Ectodermal cell (in vitro differentiated cells): ENCODE results near the gene RNF13.
"Not testable (repeated sequence)": the region's sequence is repeated elsewhere in the genome, so short reads cannot be mapped to it uniquely, and the experiment has no call there.

ENCODE experiments used
- H3K27ac ChIP-seq: 2 replicates; pipeline ENCODE4 v1.7.0; 2013; ENCODE audit warnings: mild to moderate bottlenecking, low read depth, low read length; ENCODE audit not compliant: insufficient read depth, poor library complexity, severe bottlenecking
- H3K27me3 ChIP-seq: 2 replicates; pipeline ENCODE4 v1.7.0; 2013; ENCODE audit warnings: mild to moderate bottlenecking, low read length; ENCODE audit not compliant: insufficient read depth, control insufficient read depth, poor library complexity, severe bottlenecking
- H3K36me3 ChIP-seq: one replicate; pipeline ENCODE4 v1.7.0; 2013; ENCODE audit warnings: low read length; ENCODE audit not compliant: control insufficient read depth, insufficient read depth
- H3K4me1 ChIP-seq: one replicate; pipeline ENCODE4 v1.7.0; 2013; ENCODE audit warnings: low read length; ENCODE audit not compliant: control insufficient read depth, insufficient read depth
- H3K4me3 ChIP-seq: 2 replicates; pipeline ENCODE4 v1.7.0; 2013; ENCODE audit warnings: low read depth, low read length, control low read depth; ENCODE audit not compliant: insufficient read depth
- H3K9me3 ChIP-seq: 2 replicates; pipeline ENCODE4 v1.7.0; 2013; ENCODE audit warnings: mild to moderate bottlenecking, low read length, moderate library complexity; ENCODE audit not compliant: control insufficient read depth
- WGBS, 2 experiments: methylation state at CpG; one replicate each; pipeline ENCODE4 v1.1.7; 2013; ENCODE audit warnings: missing lambda C conversion rate in 2 of 2; 5-methylcytosine and 5-hydroxymethylcytosine counted together

RNF13 gene

GRCh38 chr3:149833241-149833640 is 20.2 kb downstream of the RNF13 start:
- Histone ChIP-seq H3K36me3 (no peaks in the 10 kb centered on the region), H3K27me3 (no peaks in the 10 kb centered on the region), H3K4me3 (no peak overlapping the region), H3K4me1 (no peaks in the 10 kb centered on the region), H3K9me3 (peaks cover 6% of the 10 kb centered on the region), H3K27ac (no peak overlapping the region)
- WGBS, 2 experiments = 83 to 90% methylated on average over 2 of the region's 2 CpGs

- H3K9me3 ChIP-seq, H3K27me3 ChIP-seq, H3K4me1 ChIP-seq, H3K27ac ChIP-seq, H3K36me3 ChIP-seq, H3K4me3 ChIP-seq: not testable (repeated sequence)
- whole genome bisulfite sequencing, 2 experiments = 85 to 96% methylated on average over 2 of the region's 3 CpGs
Observed at GRCh38 chr3:149838491-149838890, 25.5 kb downstream of the RNF13 start.

- H3K27ac ChIP-seq, H3K36me3 ChIP-seq, H3K4me1 ChIP-seq, H3K4me3 ChIP-seq, H3K27me3 ChIP-seq, H3K9me3 ChIP-seq: not testable (repeated sequence)
- 98 to 100% methylated on average over 2 to 3 of the region's 3 CpGs for WGBS, 2 experiments
Observed at GRCh38 chr3:149839469-149839868, 26.5 kb downstream of the RNF13 start.

GRCh38 chr3:149839896-149840295 is 26.9 kb downstream of the RNF13 start:
- Histone ChIP-seq H3K4me3 (no peak overlapping the region), H3K9me3 (peaks cover 3% of the 10 kb centered on the region), H3K27me3 (no peaks in the 10 kb centered on the region), H3K27ac (no peak overlapping the region), H3K36me3 (no peaks in the 10 kb centered on the region), H3K4me1 (no peaks in the 10 kb centered on the region)
- 80 to 84% methylated on average over 3 of the region's 3 CpGs for WGBS, 2 experiments

GRCh38 chr3:149843502-149843901 is 30.5 kb downstream of the RNF13 start:
- WGBS, 2 experiments = 77 to 80% methylated on average over 2 of the region's 2 CpGs
- Histone ChIP-seq H3K36me3 (no peaks in the 10 kb centered on the region), H3K4me3 (no peak overlapping the region)

GRCh38 chr3:149844091-149844490 is 31.1 kb downstream of the RNF13 start:
- WGBS, 2 experiments = 91 to 93% methylated on average over 2 of the region's 2 CpGs
- Histone ChIP-seq H3K4me1 (no peaks in the 10 kb centered on the region), H3K4me3 (no peak overlapping the region), H3K27ac (no peak overlapping the region), H3K27me3 (no peaks in the 10 kb centered on the region), H3K36me3 (no peaks in the 10 kb centered on the region), H3K9me3 (no peaks in the 10 kb centered on the region)

More at GRCh38 chr3:149843502-149843901, 30.5 kb downstream of the RNF13 start:
- H3K27me3 ChIP-seq = no peaks in the 10 kb centered on the region
- no peaks in the 10 kb centered on the region for H3K9me3 ChIP-seq
- no peak overlapping the region for H3K27ac ChIP-seq
- H3K4me1 ChIP-seq = no peaks in the 10 kb centered on the region

GRCh38 chr3:149845570-149846244 is 32.7 kb downstream of the RNF13 start:
- Histone ChIP-seq H3K27ac (no peak overlapping the region), H3K4me3 (no peak overlapping the region), H3K36me3 (no peaks in the 10 kb centered on the region), H3K9me3 (no peaks in the 10 kb centered on the region), H3K27me3 (no peaks in the 10 kb centered on the region), H3K4me1 (no peaks in the 10 kb centered on the region)
- WGBS, 2 experiments = 96 to 100% methylated on average over 1 of the region's 1 CpG

- no peaks in the 10 kb centered on the region for H3K36me3 ChIP-seq
- no peaks in the 10 kb centered on the region for H3K4me1 ChIP-seq
- H3K4me3 ChIP-seq = no peak overlapping the region
- no peaks in the 10 kb centered on the region for H3K9me3 ChIP-seq
- 91 to 93% methylated on average over 1 of the region's 1 CpG for WGBS, 2 experiments
- H3K27me3 ChIP-seq = no peaks in the 10 kb centered on the region
- no peak overlapping the region for H3K27ac ChIP-seq
Observed at GRCh38 chr3:149848238-149848637, 35.2 kb downstream of the RNF13 start.

GRCh38 chr3:149848688-149849087 is 35.7 kb downstream of the RNF13 start:
- Histone ChIP-seq H3K36me3 (no peaks in the 10 kb centered on the region), H3K4me1 (no peaks in the 10 kb centered on the region), H3K4me3 (no peak overlapping the region), H3K9me3 (no peaks in the 10 kb centered on the region), H3K27ac (no peak overlapping the region), H3K27me3 (no peaks in the 10 kb centered on the region)
- 91 to 100% methylated on average over 1 of the region's 1 CpG for WGBS, 2 experiments

GRCh38 chr3:149850787-149851584 is 38.0 kb downstream of the RNF13 start:
- Histone ChIP-seq H3K36me3 (no peaks in the 10 kb centered on the region), H3K9me3 (no peaks in the 10 kb centered on the region), H3K27me3 (no peaks in the 10 kb centered on the region), H3K27ac (no peak overlapping the region), H3K4me3 (no peak overlapping the region), H3K4me1 (no peaks in the 10 kb centered on the region)
- WGBS, 2 experiments = 91 to 94% methylated on average over 6 of the region's 6 CpGs
